Globus pallidus (tissue), 1 donor: ENCODE measurements around the gene ST14.

Experiments
- DNase-seq: peaks from one replicate; pipeline ENCODE4 v3.0.0-alpha.2; 2015; ENCODE audit warnings: low spot score

ST14 gene

GRCh38 chr11:130159657-130160497, at the start of gene ST14:
TSS of gene ST14 (plus strand) at chr11:130159782. CDS start at chr11:130159980, 198 bp downstream.
- DNase-seq: no peak

- DNase-seq: no peak
Measured at GRCh38 chr11:130110339-130111108, 49.1 kb upstream of the ST14 start.

- DNase-seq: no peak
Measured at GRCh38 chr11:130112071-130112830, 47.3 kb upstream of the ST14 start.

- DNase-seq: no peak
Measured at GRCh38 chr11:130114281-130114680, 45.3 kb upstream of the ST14 start.

GRCh38 chr11:130114726-130115125, 44.9 kb upstream of the ST14 start:
- DNase-seq: no peak

GRCh38 chr11:130115218-130115617, 44.4 kb upstream of the ST14 start:
- DNase-seq: no peak

GRCh38 chr11:130118165-130118564, 41.4 kb upstream of the ST14 start:
- DNase-seq: no peak

- DNase-seq: no peak
Measured at GRCh38 chr11:130118636-130119387, 40.8 kb upstream of the ST14 start.

GRCh38 chr11:130120045-130120444, 39.5 kb upstream of the ST14 start:
- no peak for DNase-seq

GRCh38 chr11:130121445-130121978, 38.1 kb upstream of the ST14 start:
- no peak for DNase-seq

GRCh38 chr11:130122141-130122575, 37.4 kb upstream of the ST14 start:
- DNase-seq: no peak

GRCh38 chr11:130123414-130124040, 36.1 kb upstream of the ST14 start:
- DNase-seq: no peak

- no peak for DNase-seq
Measured at GRCh38 chr11:130124096-130124495, 35.5 kb upstream of the ST14 start.

GRCh38 chr11:130125638-130126037, 33.9 kb upstream of the ST14 start:
- DNase-seq: no peak

- no peak for DNase-seq
Measured at GRCh38 chr11:130126516-130126915, 33.1 kb upstream of the ST14 start.

GRCh38 chr11:130127509-130127908, 32.1 kb upstream of the ST14 start:
- no peak for DNase-seq

GRCh38 chr11:130128626-130129025, 31.0 kb upstream of the ST14 start:
- no peak for DNase-seq

- DNase-seq: no peak
Measured at GRCh38 chr11:130129922-130130321, 29.7 kb upstream of the ST14 start.

- DNase-seq: no peak
Measured at GRCh38 chr11:130131961-130132850, 27.4 kb upstream of the ST14 start.

- no peak for DNase-seq
Measured at GRCh38 chr11:130133716-130134115, 25.9 kb upstream of the ST14 start.
